NB4 (cell line): ENCODE data around the gene GRAPL.
"Not testable (repeated sequence)": the region's sequence is repeated elsewhere in the genome, so short reads cannot be mapped to it uniquely, and the experiment has no call there.

Source experiments
- DNase-seq: peaks from one replicate; pipeline ENCODE4 v3.0.0; 2010; ENCODE audit warnings: low read depth
- H3K4me3 ChIP-seq: one replicate; pipeline ENCODE4 v1.5.1; 2011; ENCODE audit warnings: mild to moderate bottlenecking, low read depth, low read length, moderate library complexity

GRAPL gene

GRCh38 chr17:19181040-19181875 lies 53.9 kb downstream of the GRAPL start:
- not testable (repeated sequence) for H3K4me3 ChIP-seq, DNase-seq

- not testable (repeated sequence) for DNase-seq, H3K4me3 ChIP-seq
Observed at GRCh38 chr17:19187883-19188869, 60.8 kb downstream of the GRAPL start.

- H3K4me3 ChIP-seq, DNase-seq: not testable (repeated sequence)
Observed at GRCh38 chr17:19188870-19189708, 61.7 kb downstream of the GRAPL start.

GRCh38 chr17:19189781-19190405 lies 62.5 kb downstream of the GRAPL start:
- H3K4me3 ChIP-seq, DNase-seq: not testable (repeated sequence)

- DNase-seq, H3K4me3 ChIP-seq: not testable (repeated sequence)
Observed at GRCh38 chr17:19196382-19197204, 69.2 kb downstream of the GRAPL start.

- not testable (repeated sequence) for DNase-seq
Observed at GRCh38 chr17:19202448-19202847, 75.1 kb downstream of the GRAPL start.

GRCh38 chr17:19203429-19203828 lies 76.0 kb downstream of the GRAPL start:
- not testable (repeated sequence) for DNase-seq, H3K4me3 ChIP-seq

More at GRCh38 chr17:19202448-19202847, 75.1 kb downstream of the GRAPL start:
- not testable (repeated sequence) for H3K4me3 ChIP-seq
